Measurements from ENCODE around the gene MED15. TPM values are rescaled to one million over a fixed set of nuclear protein-coding genes. Genes with fewer than 3 reads are reported as not detected.

The MED15 gene
- polyA plus RNA-seq, 4 donors, result 38.6 to 49.3 (median 42.8) TPM

- no peak for DNase-seq (ENCODE audit: low read depth in 4 of 4, low spot score in 3 of 4)
These were observed 60.0 kb downstream of the MED15 start for GRCh38 chr22:20567371-20567847.

- no peak for DNase-seq (ENCODE audit: low read depth in 4 of 4, low spot score in 3 of 4)
These were observed 60.6 kb downstream of the MED15 start for GRCh38 chr22:20567993-20568417.

- no peak for DNase-seq (ENCODE audit: low read depth in 4 of 4, low spot score in 3 of 4)
These were observed 61.2 kb downstream of the MED15 start for GRCh38 chr22:20568502-20569058.

- no peak for DNase-seq (ENCODE audit: low read depth in 4 of 4, low spot score in 3 of 4)
These were observed 61.9 kb downstream of the MED15 start for GRCh38 chr22:20569059-20570058.

- no peak for DNase-seq (ENCODE audit: low read depth in 4 of 4, low spot score in 3 of 4)
These were observed 63.7 kb downstream of the MED15 start for GRCh38 chr22:20571078-20571503.

- DNase-seq (ENCODE audit: low read depth in 4 of 4, low spot score in 3 of 4), result no peak
These were observed 64.2 kb downstream of the MED15 start for GRCh38 chr22:20571531-20572007.

- DNase-seq (ENCODE audit: low read depth in 4 of 4, low spot score in 3 of 4), result no peak
These were observed 64.9 kb downstream of the MED15 start for GRCh38 chr22:20572132-20572802.

GRCh38 chr22:20573176-20573832 is 65.9 kb downstream of the MED15 start:
- no peak for DNase-seq (ENCODE audit: low read depth in 4 of 4, low spot score in 3 of 4)

GRCh38 chr22:20573833-20574615 is 66.6 kb downstream of the MED15 start:
- DNase-seq (ENCODE audit: low read depth in 4 of 4, low spot score in 3 of 4), result no peak

GRCh38 chr22:20574920-20575353 is 67.5 kb downstream of the MED15 start:
- no peak for DNase-seq (ENCODE audit: low read depth in 4 of 4, low spot score in 3 of 4)

GRCh38 chr22:20575724-20576444 is 68.5 kb downstream of the MED15 start:
- DNase-seq (ENCODE audit: low read depth in 4 of 4, low spot score in 3 of 4), result no peak

GRCh38 chr22:20576445-20576816 is 69.0 kb downstream of the MED15 start:
- no peak for DNase-seq (ENCODE audit: low read depth in 4 of 4, low spot score in 3 of 4)

GRCh38 chr22:20577045-20577444 is 69.6 kb downstream of the MED15 start:
- DNase-seq (ENCODE audit: low read depth in 4 of 4, low spot score in 3 of 4), result no peak

GRCh38 chr22:20577549-20577975 is 70.2 kb downstream of the MED15 start:
- no peak for DNase-seq (ENCODE audit: low read depth in 4 of 4, low spot score in 3 of 4)

GRCh38 chr22:20578192-20578591 is 70.8 kb downstream of the MED15 start:
- no peak for DNase-seq (ENCODE audit: low read depth in 4 of 4, low spot score in 3 of 4)

- no peak for DNase-seq (ENCODE audit: low read depth in 4 of 4, low spot score in 3 of 4)
These were observed 71.3 kb downstream of the MED15 start for GRCh38 chr22:20578707-20579106.

- no peak for DNase-seq (ENCODE audit: low read depth in 4 of 4, low spot score in 3 of 4)
These were observed 72.1 kb downstream of the MED15 start for GRCh38 chr22:20579273-20580120.

- DNase-seq (ENCODE audit: low read depth in 4 of 4, low spot score in 3 of 4), result no peak
These were observed 72.8 kb downstream of the MED15 start for GRCh38 chr22:20580179-20580578.
